ENCODE measurements around the gene CPOX. TPM values are rescaled to one million over a fixed set of nuclear protein-coding genes. Genes with fewer than 3 reads are reported as not detected.

The CPOX gene
- total RNA-seq, 1 donor from 2014 or later = 34.8 TPM

GRCh38 chr3:98583766-98584165, 9.6 kb downstream of the CPOX start:
- H3K4me1 ChIP-seq = no peaks in the 10 kb centered on the region

DNA sequence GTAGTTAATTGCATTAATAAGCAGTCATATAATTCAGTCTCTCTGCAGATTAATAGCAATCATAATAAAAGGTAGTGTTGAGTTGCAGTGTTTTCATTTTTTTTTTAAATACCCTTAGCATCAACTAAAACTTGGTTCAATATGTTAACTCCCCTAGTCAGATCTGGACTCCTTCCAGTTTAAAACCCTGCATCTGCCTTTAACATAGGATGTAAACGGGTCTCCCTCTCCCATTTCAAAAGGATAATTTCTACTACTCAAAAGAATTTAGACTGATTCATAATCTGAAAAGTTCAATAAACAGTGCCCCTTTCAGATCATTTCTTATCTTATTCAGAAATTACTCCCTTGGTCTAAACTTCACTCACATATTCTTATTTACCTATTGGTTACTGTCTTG, 11.4 kb downstream of the CPOX start:
- DNase-seq (ENCODE audit: low spot score in 2 of 2) = no peak
- H3K4me3 ChIP-seq = no peak overlapping the region
- no peaks in the 10 kb centered on the region for H3K9me3 ChIP-seq
- no peak overlapping the region for H3K27ac ChIP-seq
- no peaks in the 10 kb centered on the region for H3K27me3 ChIP-seq
- TF ChIP-seq, protein P1, sequence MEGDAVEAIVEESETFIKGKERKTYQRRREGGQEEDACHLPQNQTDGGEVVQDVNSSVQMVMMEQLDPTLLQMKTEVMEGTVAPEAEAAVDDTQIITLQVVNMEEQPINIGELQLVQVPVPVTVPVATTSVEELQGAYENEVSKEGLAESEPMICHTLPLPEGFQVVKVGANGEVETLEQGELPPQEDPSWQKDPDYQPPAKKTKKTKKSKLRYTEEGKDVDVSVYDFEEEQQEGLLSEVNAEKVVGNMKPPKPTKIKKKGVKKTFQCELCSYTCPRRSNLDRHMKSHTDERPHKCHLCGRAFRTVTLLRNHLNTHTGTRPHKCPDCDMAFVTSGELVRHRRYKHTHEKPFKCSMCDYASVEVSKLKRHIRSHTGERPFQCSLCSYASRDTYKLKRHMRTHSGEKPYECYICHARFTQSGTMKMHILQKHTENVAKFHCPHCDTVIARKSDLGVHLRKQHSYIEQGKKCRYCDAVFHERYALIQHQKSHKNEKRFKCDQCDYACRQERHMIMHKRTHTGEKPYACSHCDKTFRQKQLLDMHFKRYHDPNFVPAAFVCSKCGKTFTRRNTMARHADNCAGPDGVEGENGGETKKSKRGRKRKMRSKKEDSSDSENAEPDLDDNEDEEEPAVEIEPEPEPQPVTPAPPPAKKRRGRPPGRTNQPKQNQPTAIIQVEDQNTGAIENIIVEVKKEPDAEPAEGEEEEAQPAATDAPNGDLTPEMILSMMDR (IDR thresholded peaks at IDR 0.05) = no peak
- H3K36me3 ChIP-seq = peaks cover 13 to 50% of the 10 kb centered on the region in 2 donors
- intact Hi-C loops (cut with DNase I) = no loop called here
- H3K4me1 ChIP-seq = no peaks in the 10 kb centered on the region

More at GRCh38 chr3:98583766-98584165, 9.6 kb downstream of the CPOX start:
- H3K27ac ChIP-seq = no peak overlapping the region
- H3K4me3 ChIP-seq = no peak overlapping the region
- TF ChIP-seq, protein P1 (IDR thresholded peaks at IDR 0.05) = no peak
- intact Hi-C loops (cut with DNase I) = no loop called here
- no peaks in the 10 kb centered on the region for H3K27me3 ChIP-seq
- DNase-seq (ENCODE audit: low spot score in 2 of 2) = no peak
- no peaks in the 10 kb centered on the region for H3K9me3 ChIP-seq
- H3K36me3 ChIP-seq = peaks cover 3 to 38% of the 10 kb centered on the region in 2 donors

GRCh38 chr3:98581474-98581873, 11.9 kb downstream of the CPOX start:
- H3K36me3 ChIP-seq = peaks cover 13 to 53% of the 10 kb centered on the region in 2 donors
- no peak for DNase-seq (ENCODE audit: low spot score in 2 of 2)
- intact Hi-C loops (cut with DNase I) = no loop called here
- no peak overlapping the region for H3K4me3 ChIP-seq
- no peak overlapping the region for H3K27ac ChIP-seq
- TF ChIP-seq, protein P1 (IDR thresholded peaks at IDR 0.05) = no peak
- no peaks in the 10 kb centered on the region for H3K9me3 ChIP-seq
- no peaks in the 10 kb centered on the region for H3K27me3 ChIP-seq
- H3K4me1 ChIP-seq = no peaks in the 10 kb centered on the region

DNA sequence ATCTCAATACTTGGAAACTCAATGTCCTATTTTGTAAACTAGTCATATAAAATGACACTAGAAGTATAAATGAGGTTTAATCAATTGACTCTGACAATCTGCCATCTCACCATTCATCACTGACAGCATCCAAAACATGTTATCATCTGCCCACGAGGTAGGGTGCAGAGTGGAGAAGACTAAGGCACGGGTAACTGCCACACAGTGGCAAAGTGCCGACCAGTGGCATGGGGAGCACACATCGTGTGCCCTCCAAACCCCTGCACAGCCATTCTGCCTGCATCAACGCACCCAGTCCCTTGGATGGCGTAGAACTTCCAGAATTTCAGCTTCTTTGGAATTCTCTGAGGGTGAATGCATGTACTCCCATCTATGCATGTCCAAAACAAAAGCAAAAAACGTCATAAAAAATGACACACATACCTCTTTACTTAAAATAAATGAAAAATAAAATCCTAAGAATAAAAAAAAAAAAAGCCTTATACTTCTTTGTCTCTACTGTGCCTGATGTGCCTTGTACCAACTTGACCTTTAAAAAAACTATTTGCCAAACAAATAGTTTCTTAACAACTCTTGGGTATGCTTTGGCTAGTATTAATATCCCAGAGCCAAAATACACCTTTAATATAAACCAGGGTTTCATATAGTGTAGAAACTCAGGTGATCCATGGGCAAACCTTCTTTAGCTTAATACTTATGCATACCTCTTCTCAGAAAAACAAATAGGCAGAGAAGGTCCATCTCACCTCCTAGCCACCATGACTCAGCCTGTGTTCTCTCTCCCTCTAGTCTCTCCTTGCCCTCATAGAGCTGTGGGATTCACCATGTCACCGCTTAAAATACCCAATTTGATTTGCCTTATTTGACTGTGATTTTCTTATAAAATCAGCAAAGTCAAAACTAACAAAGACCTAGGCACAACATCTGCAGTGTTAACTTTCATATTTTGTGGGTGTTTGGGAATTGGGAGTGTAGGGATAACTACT, 12.7 kb downstream of the CPOX start:
- Histone ChIP-seq H3K4me1 (no peaks in the 10 kb centered on the region), H3K27me3 (no peaks in the 10 kb centered on the region), H3K4me3 (no peak overlapping the region), H3K36me3 (peaks cover 13 to 51% of the 10 kb centered on the region in 2 donors), H3K9me3 (no peaks in the 10 kb centered on the region), H3K27ac (no peak overlapping the region)
- TF ChIP-seq, protein P1 (IDR thresholded peaks at IDR 0.05) = no peak
- intact Hi-C loops (cut with DNase I) = no loop called here
- no peak for DNase-seq (ENCODE audit: low spot score in 2 of 2)

DNA sequence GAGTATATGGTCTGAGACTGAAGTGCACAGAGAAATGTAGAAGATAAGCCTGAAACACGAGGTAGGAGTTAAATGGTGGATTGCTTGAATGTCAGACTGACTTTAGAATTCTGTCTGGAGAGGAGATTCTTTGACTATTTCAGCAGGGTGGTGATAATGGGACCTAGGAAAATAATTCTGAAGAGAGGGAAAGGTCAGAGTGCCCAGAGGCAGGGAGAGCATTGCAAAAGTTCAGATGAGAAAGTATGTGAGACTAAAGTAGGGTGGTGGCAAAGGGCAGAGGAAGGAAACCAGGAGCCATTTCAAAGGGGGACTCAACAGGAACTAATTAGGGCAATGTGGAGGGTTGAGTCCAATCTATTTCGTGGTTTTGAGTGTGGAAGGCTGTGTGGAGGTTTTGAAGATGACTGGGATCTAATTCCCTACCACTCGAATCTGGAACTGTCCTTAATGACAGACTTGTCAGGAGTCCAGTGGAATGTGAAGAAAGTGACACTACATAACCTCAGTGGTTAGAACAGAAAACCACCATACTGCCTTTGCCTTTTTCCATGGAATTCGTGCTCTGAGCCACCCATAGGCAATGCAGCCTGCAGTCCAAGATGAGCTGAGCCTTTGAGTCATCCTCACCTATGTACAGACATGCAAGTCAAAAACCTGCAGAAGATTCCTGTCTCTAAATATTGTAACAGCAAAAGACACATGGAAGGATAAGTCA, 16.1 kb downstream of the CPOX start:
- intact Hi-C loops (cut with DNase I) = no loop called here
- DNase-seq (ENCODE audit: low spot score in 2 of 2) = no peak
- H3K36me3 ChIP-seq = peaks cover 13 to 44% of the 10 kb centered on the region in 2 donors
- no peaks in the 10 kb centered on the region for H3K4me1 ChIP-seq
- no peaks in the 10 kb centered on the region for H3K9me3 ChIP-seq
- no peak overlapping the region for H3K27ac ChIP-seq
- TF ChIP-seq, protein P1 (IDR thresholded peaks at IDR 0.05) = no peak
- H3K27me3 ChIP-seq = no peaks in the 10 kb centered on the region
- no peak overlapping the region for H3K4me3 ChIP-seq

All from ascending aorta (tissue), 2 donors.